Activated T-cell treated with anti-CD3 and anti-CD28 coated beads, Interleukin-2, amount 50 U/mL, for 48 hours (primary cell): ENCODE results near the gene KCNN3.

Experiments
- DNase-seq, 2 experiments: peaks; one replicate each; pipeline ENCODE4 v3.0.0-alpha.2; 2020

KCNN3 gene

GRCh38 chr1:154860156-154860870, 9.8 kb downstream of the KCNN3 start:
- no peak for DNase-seq

DNA sequence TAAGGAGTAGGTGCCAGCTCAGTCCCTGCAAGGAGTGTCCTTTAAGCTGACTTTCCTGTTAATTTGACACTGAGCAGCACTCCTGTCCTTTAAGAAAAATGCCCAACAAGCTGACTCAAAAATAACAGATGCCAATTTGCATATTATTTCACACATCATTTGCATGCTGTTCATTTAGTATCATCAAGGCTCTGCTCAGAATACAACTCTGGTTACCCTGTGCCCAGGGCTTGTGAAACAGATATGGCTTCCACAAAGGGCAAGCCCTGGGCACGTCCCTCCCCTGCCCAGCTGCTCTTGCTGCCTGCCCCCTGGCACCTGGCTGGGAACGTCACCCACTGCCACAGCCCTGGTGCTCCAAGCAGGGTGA, 10.3 kb downstream of the KCNN3 start:
- DNase-seq = peak in 1 of 2 experiments; percentile 30

GRCh38 chr1:154859151-154859785, 10.8 kb downstream of the KCNN3 start:
- no peak for DNase-seq

GRCh38 chr1:154857441-154858215, 12.5 kb downstream of the KCNN3 start:
- DNase-seq = peak; percentile 40 to 43

- no peak for DNase-seq
Measured at GRCh38 chr1:154857022-154857421, 13.1 kb downstream of the KCNN3 start.

DNA sequence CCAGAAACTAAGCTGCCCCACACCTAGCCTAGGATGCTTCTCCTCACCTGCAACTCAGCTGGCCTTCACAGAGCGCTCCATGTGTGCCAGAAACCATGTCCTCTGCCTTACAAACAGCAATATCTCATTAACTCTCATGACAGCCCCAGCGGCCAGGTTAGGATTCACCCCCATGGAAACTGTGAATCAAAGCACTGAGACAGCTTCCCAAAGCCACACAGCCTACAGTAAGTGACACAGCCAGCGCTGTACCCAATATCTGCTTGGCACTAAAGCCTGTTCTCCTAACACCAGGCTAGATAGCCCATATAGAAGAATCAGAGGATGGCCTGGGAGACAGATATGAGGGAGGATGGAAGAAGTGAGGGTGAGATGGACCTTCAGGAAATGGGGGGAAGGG, 13.5 kb downstream of the KCNN3 start:
- DNase-seq = peak in 1 of 2 experiments; percentile 37

- no peak for DNase-seq
Measured at GRCh38 chr1:154856049-154856448, 14.0 kb downstream of the KCNN3 start.

DNA sequence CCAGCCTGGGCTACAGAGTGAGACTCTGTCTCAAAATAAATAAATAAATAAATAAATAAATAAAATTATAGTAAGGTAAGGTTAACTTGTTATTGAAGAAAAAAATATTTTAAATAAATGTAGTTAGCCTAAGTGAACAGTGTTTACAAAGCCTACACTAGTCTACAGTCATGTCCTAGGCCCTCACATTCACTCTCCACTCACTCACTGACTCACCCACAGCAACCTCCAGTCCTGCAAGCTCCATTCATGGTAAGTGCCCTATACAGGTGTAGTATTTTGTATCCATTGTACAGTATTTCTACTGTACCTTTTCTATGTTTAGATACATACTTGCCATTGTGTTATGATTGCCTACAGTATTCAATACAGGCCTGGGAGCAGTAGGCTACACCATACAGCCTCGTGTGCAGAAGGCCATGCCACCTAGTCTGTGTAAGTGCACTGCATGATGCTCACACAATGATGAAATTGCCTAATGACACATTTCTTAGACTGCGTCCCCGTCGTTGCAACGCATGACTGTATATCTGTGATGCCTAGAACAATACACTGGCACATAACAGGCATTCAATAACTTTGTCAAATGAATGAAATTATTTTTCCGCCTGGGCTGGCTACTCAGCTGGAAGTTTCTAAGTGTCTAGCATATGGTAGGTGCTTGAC, 14.8 kb downstream of the KCNN3 start:
- no peak for DNase-seq

DNA sequence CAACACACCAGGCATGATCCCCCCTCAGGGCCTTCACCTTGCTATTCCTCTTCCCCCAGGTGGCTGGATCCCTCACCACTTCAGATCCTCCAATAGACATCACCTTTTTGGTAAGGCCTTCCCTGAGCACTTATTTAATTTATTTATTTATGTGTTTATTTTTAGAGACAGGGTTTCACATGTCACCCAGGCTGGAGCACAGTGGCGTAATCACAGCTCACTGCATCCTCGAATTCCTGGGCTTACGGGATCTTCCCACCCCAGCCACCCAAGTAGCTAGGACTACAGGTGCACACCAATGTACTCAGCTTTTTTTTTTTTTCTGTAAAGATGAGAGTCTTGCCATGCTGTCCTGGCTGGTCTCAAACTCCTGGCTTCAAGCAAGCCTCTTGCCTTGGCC, 17.2 kb downstream of the KCNN3 start:
- DNase-seq = no peak

DNA sequence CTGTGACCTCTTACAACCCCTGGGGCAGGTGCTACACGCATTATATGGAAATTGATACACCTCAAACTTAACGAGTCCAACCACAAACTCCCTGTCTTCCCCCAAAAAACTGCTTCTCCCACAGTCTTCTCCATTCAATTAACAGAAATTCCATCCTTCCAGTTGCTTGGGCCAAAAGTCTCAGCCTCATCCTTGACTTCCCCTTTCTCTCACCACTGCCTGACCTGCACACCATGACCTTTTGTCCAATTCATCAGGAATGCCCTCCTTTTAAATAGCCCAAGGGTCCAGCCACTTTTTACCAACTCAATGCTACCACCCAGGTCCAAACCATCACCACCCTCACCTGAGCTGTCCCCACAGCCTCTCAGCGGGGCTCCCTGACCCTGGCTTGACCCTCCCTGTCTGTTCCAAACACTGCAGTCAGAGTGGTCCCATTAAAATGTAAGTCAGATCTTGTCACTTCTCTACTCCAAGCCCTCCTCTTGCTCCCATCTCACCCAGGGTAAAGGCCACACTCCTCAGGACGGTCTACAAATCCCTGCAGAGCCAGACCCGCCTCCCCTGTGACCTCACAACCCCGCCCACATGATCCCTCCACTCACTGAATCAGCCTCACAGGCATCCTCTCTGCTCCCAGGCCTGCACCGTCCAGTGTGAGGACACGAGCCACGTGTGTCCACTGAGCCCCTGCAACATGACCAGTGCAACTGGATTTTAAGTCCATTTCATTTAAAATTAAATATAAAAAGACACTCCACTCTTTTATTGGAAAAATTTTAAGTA, 18.5 kb downstream of the KCNN3 start:
- DNase-seq = no peak

- peak; percentile 53 to 55 for DNase-seq
Measured at GRCh38 chr1:154849645-154850131, 20.4 kb downstream of the KCNN3 start.

DNA sequence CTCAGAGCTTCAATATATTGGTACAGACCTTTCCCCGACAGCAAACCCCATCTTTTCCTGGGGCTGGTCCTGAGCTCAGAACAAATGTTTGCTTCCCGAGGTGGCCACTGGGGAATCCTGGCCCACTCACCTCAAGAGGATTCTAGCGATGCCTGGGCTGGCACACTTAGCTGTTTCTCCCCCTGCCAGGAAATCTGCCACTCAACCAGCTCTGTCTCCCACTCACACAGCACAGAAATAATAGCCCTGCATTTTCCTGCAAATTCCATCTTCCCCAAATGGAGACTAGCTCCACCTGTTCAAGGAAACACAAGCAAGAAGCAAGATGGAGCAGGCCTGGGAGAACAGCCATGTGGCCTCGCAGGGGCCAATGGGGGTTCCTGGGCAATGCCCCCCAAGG, 21.1 kb downstream of the KCNN3 start:
- DNase-seq = no peak

DNA sequence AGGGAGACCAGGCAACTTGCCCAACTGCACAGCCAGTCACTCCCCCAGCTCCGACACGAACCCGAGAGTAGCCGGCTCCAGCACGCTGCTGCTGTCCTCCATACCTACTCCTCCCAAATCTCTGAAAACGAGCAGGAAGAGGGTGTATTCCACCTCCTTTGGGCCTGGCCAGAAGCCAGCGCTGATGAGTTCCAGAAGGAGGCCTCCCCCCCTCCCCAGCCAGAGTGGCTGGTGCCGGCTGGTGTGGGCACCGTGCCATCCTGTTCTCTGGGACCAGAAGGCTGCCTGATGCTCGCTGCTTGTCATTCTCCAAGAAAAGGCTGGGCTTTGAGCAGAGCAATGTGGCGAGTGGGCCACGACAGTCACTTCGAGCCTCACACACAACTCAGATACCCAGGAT, 22.2 kb downstream of the KCNN3 start:
- no peak for DNase-seq

DNA sequence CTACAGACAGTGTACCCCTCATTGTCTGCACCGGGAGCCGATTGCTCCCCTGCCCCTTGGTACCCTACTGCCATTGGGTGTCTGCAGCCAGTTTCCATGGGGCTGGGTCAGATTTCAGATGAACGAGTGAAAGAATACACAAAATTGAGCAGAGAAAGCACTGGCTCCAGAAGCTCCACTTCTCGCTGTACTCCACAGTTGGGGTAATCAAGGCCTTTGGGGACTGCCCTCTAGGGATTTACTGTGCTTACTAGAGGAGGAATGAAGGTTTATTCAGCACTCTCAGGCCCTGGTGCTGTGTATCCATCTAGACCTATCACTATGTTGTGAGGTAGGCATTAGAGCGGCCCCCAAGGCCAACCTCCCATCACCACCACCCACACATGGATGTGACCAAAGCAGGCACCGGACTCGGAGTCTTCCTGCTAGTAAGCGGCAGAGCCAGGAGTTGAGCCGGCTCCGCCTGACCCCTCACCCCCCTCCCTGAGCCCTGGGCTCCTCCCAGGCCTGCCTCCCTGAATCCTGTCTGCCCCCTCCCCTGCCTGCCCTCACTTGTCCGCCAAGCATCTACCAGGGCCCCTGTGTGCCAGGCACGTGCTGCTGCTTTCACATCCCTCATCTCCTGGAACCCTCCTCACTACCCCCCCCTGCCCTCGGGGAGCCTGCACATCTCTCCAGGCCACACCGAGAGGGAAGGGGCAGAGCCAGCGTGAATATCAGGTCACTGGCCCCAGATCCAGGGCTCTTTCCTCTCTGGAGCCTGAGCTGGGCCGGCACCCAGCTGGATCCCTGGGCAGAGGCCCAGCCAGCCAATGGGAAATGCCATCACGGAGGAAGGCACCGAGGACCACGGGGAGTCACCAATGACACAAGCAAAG, 23.3 kb downstream of the KCNN3 start:
- no peak for DNase-seq

DNA sequence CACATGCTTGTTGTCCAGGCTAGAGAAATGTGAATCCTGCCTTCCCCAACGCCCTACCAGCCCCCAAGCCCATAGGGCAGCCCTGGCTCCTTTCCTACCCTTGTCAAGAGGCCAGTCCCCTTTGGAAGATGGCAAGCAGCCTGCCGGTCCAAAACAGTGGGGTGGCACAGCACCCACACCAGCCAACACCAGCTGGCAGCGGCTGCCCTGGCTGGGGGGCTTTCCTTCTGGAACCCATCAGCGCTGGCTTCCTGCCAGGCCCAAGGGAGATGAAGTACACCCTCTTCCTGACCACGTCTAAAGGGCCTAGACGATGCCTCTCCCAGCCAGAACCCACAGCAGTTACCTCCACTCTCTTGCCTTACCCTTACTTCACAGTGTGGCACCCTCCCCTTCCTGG, 24.2 kb downstream of the KCNN3 start:
- DNase-seq = no peak

DNA sequence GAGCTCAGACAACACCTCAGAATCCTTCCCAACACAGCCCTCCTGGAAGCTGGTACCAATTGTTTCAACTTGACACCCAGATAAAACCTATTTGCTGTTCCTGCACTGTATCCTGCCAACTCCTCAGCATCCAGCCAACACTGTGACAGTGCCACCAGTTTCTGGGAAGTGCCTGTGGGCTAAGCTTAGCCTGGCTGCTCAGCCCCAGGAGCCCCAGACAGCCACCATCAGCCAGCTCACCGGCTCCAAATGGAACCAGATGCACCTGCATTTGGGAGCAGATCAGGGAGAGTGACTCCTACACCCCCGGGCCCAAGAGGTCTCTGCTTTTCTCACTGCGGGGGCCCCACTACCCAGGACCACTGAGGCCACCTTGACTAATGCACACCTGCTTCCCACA, 24.9 kb downstream of the KCNN3 start:
- no peak for DNase-seq

DNA sequence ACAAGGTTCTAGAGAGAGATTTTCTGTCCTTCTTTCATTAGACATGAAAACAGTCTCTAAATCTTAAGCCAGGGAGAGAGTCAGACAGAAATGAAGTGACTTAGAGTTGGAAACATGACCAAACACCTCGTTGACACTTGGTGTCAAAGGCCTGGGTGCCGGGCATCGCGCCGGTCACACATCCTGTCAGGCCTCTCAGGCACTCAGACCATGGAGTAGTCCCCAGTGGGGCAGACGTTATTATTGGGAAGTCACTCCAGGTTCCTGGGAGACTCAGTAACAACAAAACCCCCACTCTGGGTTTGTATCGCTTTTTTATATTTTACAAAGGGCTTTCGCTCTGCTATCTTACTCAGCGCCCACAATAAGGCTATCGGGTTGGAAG, 25.8 kb downstream of the KCNN3 start:
- DNase-seq = no peak

DNA sequence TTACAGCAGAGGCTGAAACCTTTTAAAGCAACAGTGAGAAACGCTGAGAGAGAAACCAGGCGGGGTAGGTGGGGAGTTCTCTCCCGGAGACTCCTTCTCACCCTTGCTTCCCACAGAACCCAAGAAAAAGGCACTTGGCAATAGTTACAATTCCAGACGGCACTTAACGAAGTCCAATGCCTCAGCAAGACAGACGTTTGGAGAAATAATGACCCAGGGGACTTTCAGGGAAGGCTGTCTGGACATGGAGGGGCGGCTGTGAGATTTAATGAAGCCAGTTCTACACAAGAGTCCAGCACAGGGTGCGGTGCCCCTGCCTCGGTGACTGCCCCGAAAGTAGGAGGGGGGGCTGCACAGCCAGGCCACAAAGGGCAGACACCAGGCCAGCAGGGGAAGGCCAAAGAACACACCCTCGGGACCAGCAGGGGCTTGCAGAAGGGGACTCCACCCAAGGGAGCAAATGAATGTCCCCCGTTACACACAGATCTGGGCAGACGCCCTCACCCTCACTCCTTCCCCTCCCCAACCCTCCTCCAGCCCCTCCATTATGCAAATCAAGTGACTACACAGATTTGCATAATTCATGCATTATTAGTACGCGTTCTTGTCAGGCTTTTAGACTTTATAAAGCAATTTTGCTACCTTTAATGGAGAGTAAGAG, 26.3 kb downstream of the KCNN3 start:
- DNase-seq = no peak

DNA sequence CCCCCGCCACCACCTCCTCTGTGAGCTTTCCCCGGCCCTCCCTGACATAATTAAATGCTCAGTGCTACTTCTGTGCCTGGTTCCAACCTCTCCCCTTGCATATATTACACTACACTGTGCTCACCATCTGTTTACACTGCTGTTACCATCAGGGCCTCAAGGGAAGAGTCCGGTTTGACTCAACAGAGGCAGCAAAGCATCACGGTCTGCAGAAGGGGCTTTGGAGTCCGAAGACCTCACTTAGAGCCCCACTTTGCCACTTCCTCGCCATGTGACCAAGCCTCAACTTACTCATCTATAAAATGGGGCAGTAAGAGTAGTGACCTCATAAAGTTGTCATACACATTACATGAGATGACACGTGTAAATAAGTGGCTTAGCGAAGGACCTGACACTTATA, 27.4 kb downstream of the KCNN3 start:
- DNase-seq = no peak

DNA sequence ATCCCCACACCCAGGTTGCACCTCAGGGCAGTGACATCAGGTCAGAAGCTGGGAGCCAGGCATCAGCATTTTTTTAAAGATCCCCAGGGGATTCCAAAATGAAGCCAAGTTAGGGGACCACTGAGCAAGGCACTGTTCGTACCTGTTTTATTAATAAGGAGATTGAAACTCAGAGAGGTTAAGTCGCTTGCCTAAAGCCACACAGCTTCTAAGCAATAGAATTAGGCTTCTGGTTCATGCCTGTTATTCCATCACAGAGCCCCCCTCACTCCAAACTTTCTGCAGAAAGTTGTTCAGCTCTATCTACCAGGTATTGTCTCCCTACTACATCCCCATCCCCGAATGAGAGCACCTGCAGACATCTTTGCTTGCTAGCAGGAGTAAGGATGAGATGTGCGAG, 28.7 kb downstream of the KCNN3 start:
- DNase-seq = no peak
